Right atrium auricular region (tissue), 2 donors: ENCODE results near the gene PDZD2. TPM values are rescaled to one million over a fixed set of nuclear protein-coding genes. Genes with fewer than 3 reads are reported as not detected.

ENCODE experiments used
- DNase-seq: peaks from one replicate; pipeline ENCODE4 v3.0.0-alpha.2; 2019; ENCODE audit warnings: low spot score
- H3K27ac ChIP-seq, 2 donors: fragments of 200-600 bp; sonication (generic); 1 replicate in 1 of 2; 2 replicates in 1 of 2; pipeline ENCODE4 v1.5.1; 2016 to 2019
- H3K27me3 ChIP-seq, 2 donors: fragments of 200-600 bp; sonication (generic); one replicate each; pipeline versions ENCODE4 v1.5.1 to v1.6.0; 2017 to 2019
- H3K36me3 ChIP-seq: fragments of 200-600 bp; sonication (generic); one replicate; pipeline ENCODE4 v1.5.1; 2016
- H3K4me1 ChIP-seq, 2 donors: fragments of 200-600 bp; sonication (generic); one replicate each; pipeline versions ENCODE4 v1.5.1 to v1.6.0; 2017 to 2019
- H3K4me3 ChIP-seq, 2 donors: fragments of 200-600 bp; sonication (generic); 1 replicate in 1 of 2; 2 replicates in 1 of 2; pipeline ENCODE4 v1.5.1; 2017 to 2019; ENCODE audit warnings: mild to moderate bottlenecking in 1 of 2, moderate library complexity in 1 of 2
- H3K9me3 ChIP-seq, 2 donors: fragments of 200-600 bp; sonication (generic); one replicate each; pipeline ENCODE4 v1.5.1; 2019
- CTCF ChIP-seq, 2 donors: fragments of 200-600 bp; sonication (generic); IDR thresholded peaks; one replicate each; pipeline ENCODE4 v1.5.1; 2019; ENCODE audit warnings: antibody characterized with exemption in 2 of 2
- total RNA-seq, 2 donors: library from RNA; depleted of rRNA; stranded (reverse); fragments of >200 nt; gene quantifications; one replicate each; pipeline ENCODE4 v1.1.0, GENCODE V29; 2016

PDZD2 gene
- total RNA-seq, 2 donors from 2014 or later, result 79.5 to 86.4 TPM

- Histone ChIP-seq H3K4me3 (no peak overlapping the region), H3K36me3 (peaks cover 26% of the 10 kb centered on the region), H3K4me1 (peaks cover 0 to 8% of the 10 kb centered on the region in 2 donors), H3K27me3 (no peaks in the 10 kb centered on the region), H3K9me3 (no peaks in the 10 kb centered on the region), H3K27ac (no peak overlapping the region)
- DNase-seq, result no peak
- no peak for TF ChIP-seq CTCF (IDR thresholded peaks at IDR 0.05)
These were observed 490.2 kb downstream of the PDZD2 start for GRCh38 chr5:32129074-32129598.

DNA sequence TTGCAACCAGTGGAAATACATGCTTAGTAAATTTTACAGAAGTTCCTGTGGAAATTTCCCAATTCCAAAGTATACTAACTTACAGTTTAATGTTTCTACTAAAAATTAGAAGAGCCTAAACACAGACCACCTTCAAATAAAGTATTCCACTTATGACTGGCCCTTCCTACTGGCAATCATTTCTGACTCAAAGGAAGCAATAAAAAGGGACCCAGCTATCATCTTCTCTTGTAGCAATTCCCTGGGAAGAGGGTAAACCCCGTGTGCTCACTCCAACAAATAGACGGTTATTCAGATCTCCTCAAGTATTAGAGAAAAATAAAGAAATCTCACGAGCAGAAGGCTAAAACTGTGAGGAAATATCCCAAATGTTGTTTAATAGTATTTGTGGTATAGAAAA, 491.9 kb downstream of the PDZD2 start:
- no peak for TF ChIP-seq CTCF (IDR thresholded peaks at IDR 0.05)
- no peaks in the 10 kb centered on the region for H3K27me3 ChIP-seq
- peaks cover 0 to 5% of the 10 kb centered on the region in 2 donors for H3K4me1 ChIP-seq
- H3K36me3 ChIP-seq, result peaks cover 29% of the 10 kb centered on the region
- no peaks in the 10 kb centered on the region for H3K9me3 ChIP-seq
- no peak for DNase-seq
- no peak overlapping the region for H3K4me3 ChIP-seq
- no peak overlapping the region for H3K27ac ChIP-seq

- Histone ChIP-seq H3K27me3 (no peaks in the 10 kb centered on the region), H3K27ac (no peak overlapping the region), H3K4me3 (no peak overlapping the region), H3K36me3 (peaks cover 25% of the 10 kb centered on the region), H3K9me3 (no peaks in the 10 kb centered on the region), H3K4me1 (peaks cover 0 to 5% of the 10 kb centered on the region in 2 donors)
- DNase-seq, result no peak
- TF ChIP-seq CTCF (IDR thresholded peaks at IDR 0.05), result no peak
These were observed 492.7 kb downstream of the PDZD2 start for GRCh38 chr5:32131604-32132003.

- H3K27me3 ChIP-seq, result no peaks in the 10 kb centered on the region
- peaks cover 25% of the 10 kb centered on the region for H3K36me3 ChIP-seq
- no peaks in the 10 kb centered on the region for H3K9me3 ChIP-seq
- H3K4me1 ChIP-seq, result peaks cover 0 to 5% of the 10 kb centered on the region in 2 donors
- DNase-seq, result no peak
- TF ChIP-seq CTCF (IDR thresholded peaks at IDR 0.05), result no peak
- H3K27ac ChIP-seq, result no peak overlapping the region
- H3K4me3 ChIP-seq, result no peak overlapping the region
These were observed 493.8 kb downstream of the PDZD2 start for GRCh38 chr5:32132757-32133156.

- no peaks in the 10 kb centered on the region for H3K9me3 ChIP-seq
- no peak for DNase-seq
- H3K36me3 ChIP-seq, result peaks cover 25% of the 10 kb centered on the region
- TF ChIP-seq CTCF (IDR thresholded peaks at IDR 0.05), result no peak
- no peak overlapping the region for H3K4me3 ChIP-seq
- no peak overlapping the region for H3K27ac ChIP-seq
- no peaks in the 10 kb centered on the region for H3K27me3 ChIP-seq
- peaks cover 0 to 5% of the 10 kb centered on the region in 2 donors for H3K4me1 ChIP-seq
These were observed 496.2 kb downstream of the PDZD2 start for GRCh38 chr5:32135086-32135485.

DNA sequence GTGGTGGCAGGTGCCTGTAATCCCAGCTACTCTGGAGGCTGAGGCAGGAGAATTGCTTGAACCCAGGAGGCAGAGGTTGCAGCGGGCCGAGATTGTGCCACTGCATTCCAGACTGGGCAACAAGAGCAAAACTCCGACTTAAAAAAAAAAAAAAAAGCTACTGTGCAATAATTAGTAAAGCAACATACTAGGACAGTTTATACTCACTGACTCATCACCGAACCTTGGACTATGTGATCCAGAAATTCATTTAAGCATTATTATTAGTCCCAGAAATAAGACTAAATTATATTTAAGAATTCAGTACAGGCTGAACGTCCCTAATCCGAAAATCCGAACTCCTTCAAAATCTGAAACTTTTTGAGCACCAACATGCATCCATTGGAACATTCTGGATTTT, 497.4 kb downstream of the PDZD2 start:
- no peak overlapping the region for H3K4me3 ChIP-seq
- no peak for DNase-seq
- H3K27me3 ChIP-seq, result no peaks in the 10 kb centered on the region
- H3K9me3 ChIP-seq, result no peaks in the 10 kb centered on the region
- peaks cover 25% of the 10 kb centered on the region for H3K36me3 ChIP-seq
- TF ChIP-seq CTCF (IDR thresholded peaks at IDR 0.05), result no peak
- H3K27ac ChIP-seq, result no peak overlapping the region
- H3K4me1 ChIP-seq, result no peaks in the 10 kb centered on the region
